ENCODE data around the gene PMM2. TPM values are rescaled to one million over a fixed set of nuclear protein-coding genes. Genes with fewer than 3 reads are reported as not detected.

PMM2 gene
- total RNA-seq, 2 experiments from 2014 or later: 36.4 to 47.1 TPM

- ATAC-seq (no peak), DNase-seq (no peak)
- H3K36me3 Mint-ChIP-seq: peaks cover 52% of the 10 kb centered on the region
- no peak overlapping the region for H3K4me3 Mint-ChIP-seq
- CTCF ChIA-PET: interaction anchor here (1.2 to 2.7 kb wide), 2 partner anchors 26 to 29 kb away, joined by 3 to 16 read pairs; no protein-coding TSS in a partner anchor
- no peak overlapping the region for H3K27ac Mint-ChIP-seq
- H3K27me3 Mint-ChIP-seq: no peaks in the 10 kb centered on the region
- no peaks in the 10 kb centered on the region for H3K9me3 Mint-ChIP-seq (ENCODE audit: low read depth)
- peaks cover 49% of the 10 kb centered on the region for H3K4me1 Mint-ChIP-seq
These were observed 56.8 kb downstream of the PMM2 start for GRCh38 chr16:8854298-8854948.

GRCh38 chr16:8855051-8855786, 57.6 kb downstream of the PMM2 start:
- no peaks in the 10 kb centered on the region for H3K9me3 Mint-ChIP-seq (ENCODE audit: low read depth)
- no peaks in the 10 kb centered on the region for H3K27me3 Mint-ChIP-seq
- DNase-seq (no peak), ATAC-seq (no peak)
- H3K4me1 Mint-ChIP-seq: peaks cover 43% of the 10 kb centered on the region
- peak overlapping the region; percentile 23 for H3K27ac Mint-ChIP-seq
- no peak overlapping the region for H3K4me3 Mint-ChIP-seq
- H3K36me3 Mint-ChIP-seq: peaks cover 48% of the 10 kb centered on the region
- CTCF ChIA-PET: interaction anchor here (1.1 to 2.7 kb wide), 4 partner anchors 25 to 93 kb away, joined by 3 to 16 read pairs (median 3); no protein-coding TSS in a partner anchor

GRCh38 chr16:8855972-8856371, 58.3 kb downstream of the PMM2 start:
- Mint-ChIP-seq H3K27me3 (no peaks in the 10 kb centered on the region), H3K4me3 (no peak overlapping the region), H3K9me3 (ENCODE audit: low read depth) (no peaks in the 10 kb centered on the region), H3K27ac (no peak overlapping the region), H3K36me3 (peaks cover 44% of the 10 kb centered on the region), H3K4me1 (peaks cover 37% of the 10 kb centered on the region)
- CTCF ChIA-PET: interaction anchor here (1.1 to 1.4 kb wide), 3 partner anchors 30 to 93 kb away, joined by 3 read pairs; no protein-coding TSS in a partner anchor
- DNase-seq (no peak), ATAC-seq (no peak)

GRCh38 chr16:8858994-8859912, 61.6 kb downstream of the PMM2 start:
- ATAC-seq (no peak), DNase-seq (no peak)
- no peaks in the 10 kb centered on the region for H3K27me3 Mint-ChIP-seq
- H3K9me3 Mint-ChIP-seq (ENCODE audit: low read depth): no peaks in the 10 kb centered on the region
- peaks cover 33% of the 10 kb centered on the region for H3K36me3 Mint-ChIP-seq
- H3K4me3 Mint-ChIP-seq: no peak overlapping the region
- H3K27ac Mint-ChIP-seq: peak overlapping the region; percentile 28
- CTCF ChIA-PET: interaction anchor here (1.4 to 1.7 kb wide), 2 partner anchors 21 kb away, joined by 3 to 4 read pairs; no protein-coding TSS in a partner anchor
- peaks cover 27% of the 10 kb centered on the region for H3K4me1 Mint-ChIP-seq

- H3K4me1 Mint-ChIP-seq: peaks cover 23% of the 10 kb centered on the region
- no peaks in the 10 kb centered on the region for H3K9me3 Mint-ChIP-seq (ENCODE audit: low read depth)
- DNase-seq (no peak), ATAC-seq (no peak)
- no peak overlapping the region for H3K27ac Mint-ChIP-seq
- peaks cover 31% of the 10 kb centered on the region for H3K36me3 Mint-ChIP-seq
- H3K27me3 Mint-ChIP-seq: no peaks in the 10 kb centered on the region
- no peak overlapping the region for H3K4me3 Mint-ChIP-seq
- CTCF ChIA-PET: interaction anchor here (1.4 kb wide), 1 partner anchor 20 kb away, joined by 3 read pairs; no protein-coding TSS in a partner anchor
These were observed 62.6 kb downstream of the PMM2 start for GRCh38 chr16:8859913-8860881.

- Mint-ChIP-seq H3K27ac (no peak overlapping the region), H3K27me3 (no peaks in the 10 kb centered on the region), H3K4me1 (peaks cover 33% of the 10 kb centered on the region), H3K4me3 (no peak overlapping the region), H3K36me3 (peaks cover 24% of the 10 kb centered on the region), H3K9me3 (ENCODE audit: low read depth) (no peaks in the 10 kb centered on the region)
- CTCF ChIA-PET: interaction anchor here (1.2 kb wide), 1 partner anchor 19 kb away, joined by 3 read pairs; no protein-coding TSS in a partner anchor
- ATAC-seq (no peak), DNase-seq (no peak)
These were observed 64.1 kb downstream of the PMM2 start for GRCh38 chr16:8861563-8862308.

- CTCF ChIA-PET: interaction anchor here (0.9 to 1.2 kb wide), 2 partner anchors 12 to 18 kb away, joined by 3 read pairs; no protein-coding TSS in a partner anchor
- DNase-seq (no peak), ATAC-seq (no peak)
- Mint-ChIP-seq H3K9me3 (ENCODE audit: low read depth) (no peaks in the 10 kb centered on the region), H3K36me3 (peaks cover 24% of the 10 kb centered on the region), H3K27ac (no peak overlapping the region), H3K27me3 (no peaks in the 10 kb centered on the region), H3K4me1 (peaks cover 34% of the 10 kb centered on the region), H3K4me3 (no peak overlapping the region)
These were observed 64.9 kb downstream of the PMM2 start for GRCh38 chr16:8862309-8863130.

GRCh38 chr16:8863594-8864424, 66.2 kb downstream of the PMM2 start:
- H3K36me3 Mint-ChIP-seq: peaks cover 21% of the 10 kb centered on the region
- no peaks in the 10 kb centered on the region for H3K9me3 Mint-ChIP-seq (ENCODE audit: low read depth)
- CTCF ChIA-PET: interaction anchor here (0.9 to 1.2 kb wide), 2 partner anchors 11 to 16 kb away, joined by 3 read pairs; no protein-coding TSS in a partner anchor
- no peak overlapping the region for H3K27ac Mint-ChIP-seq
- H3K4me1 Mint-ChIP-seq: peaks cover 28% of the 10 kb centered on the region
- no peak for DNase-seq
- H3K4me3 Mint-ChIP-seq: no peak overlapping the region
- H3K27me3 Mint-ChIP-seq: no peaks in the 10 kb centered on the region
- no peak for ATAC-seq

GRCh38 chr16:8864480-8865110, 67.0 kb downstream of the PMM2 start:
- Mint-ChIP-seq H3K36me3 (peaks cover 18% of the 10 kb centered on the region), H3K4me1 (peaks cover 32% of the 10 kb centered on the region), H3K4me3 (no peak overlapping the region), H3K27ac (no peak overlapping the region), H3K27me3 (no peaks in the 10 kb centered on the region), H3K9me3 (ENCODE audit: low read depth) (no peaks in the 10 kb centered on the region)
- no peak for DNase-seq
- ATAC-seq: no peak
- CTCF ChIA-PET: interaction anchor here (1.2 kb wide), 1 partner anchor 16 kb away, joined by 3 read pairs; no protein-coding TSS in a partner anchor

All from activated CD8-positive, alpha-beta memory T cell treated with anti-CD3 and anti-CD28 coated beads, Interleukin-2, amount 10 ng/mL, durations not matched to agents 7 days and 5 days (primary cell).